DMS114 treated with DMSO at 0.1 percent for 48 hours (cell line): Measurements from ENCODE around the gene PPP3CB.

Experiments
- DNase-seq: peaks from one replicate; lab custom pipeline; 2025; ENCODE audit not compliant: unreplicated experiment; lab: John Stamatoyannopoulos, UW

Gene PPP3CB

GRCh38 chr10:73485320-73485719, 10.5 kb downstream of the PPP3CB start:
- DNase-seq: no peak

GRCh38 chr10:73480158-73480557, 15.7 kb downstream of the PPP3CB start:
- DNase-seq: no peak

- no peak for DNase-seq
Observed at GRCh38 chr10:73478636-73479035, 17.2 kb downstream of the PPP3CB start.

- no peak for DNase-seq
Observed at GRCh38 chr10:73471226-73471625, 24.6 kb downstream of the PPP3CB start.

- no peak for DNase-seq
Observed at GRCh38 chr10:73469579-73469978, 26.2 kb downstream of the PPP3CB start.

GRCh38 chr10:73467206-73467605, 28.6 kb downstream of the PPP3CB start:
- no peak for DNase-seq

- DNase-seq: no peak
Observed at GRCh38 chr10:73465978-73466726, 29.7 kb downstream of the PPP3CB start.

- no peak for DNase-seq
Observed at GRCh38 chr10:73460897-73461296, 34.9 kb downstream of the PPP3CB start.

- no peak for DNase-seq
Observed at GRCh38 chr10:73459683-73460314, 36.0 kb downstream of the PPP3CB start.

GRCh38 chr10:73456187-73456890, 39.5 kb downstream of the PPP3CB start:
- DNase-seq: no peak

- DNase-seq: no peak
Observed at GRCh38 chr10:73449113-73449512, 46.7 kb downstream of the PPP3CB start.

- no peak for DNase-seq
Observed at GRCh38 chr10:73448384-73448783, 47.4 kb downstream of the PPP3CB start.

GRCh38 chr10:73446926-73447325, 48.9 kb downstream of the PPP3CB start:
- DNase-seq: no peak

GRCh38 chr10:73444457-73444856, 51.4 kb downstream of the PPP3CB start:
- no peak for DNase-seq

GRCh38 chr10:73439605-73440312, 56.1 kb downstream of the PPP3CB start:
- no peak for DNase-seq

GRCh38 chr10:73439055-73439454, 56.8 kb downstream of the PPP3CB start:
- no peak for DNase-seq

GRCh38 chr10:73433538-73433867, 62.3 kb downstream of the PPP3CB start, which contains the start of gene MSS51:
TSS of gene MSS51 (minus strand) at chr10:73433561. CDS start at chr10:73428284, 5,277 bp downstream.
- no peak for DNase-seq

GRCh38 chr10:73432646-73433537, 62.9 kb downstream of the PPP3CB start:
- no peak for DNase-seq

- DNase-seq: no peak
Observed at GRCh38 chr10:73426318-73426717, 69.5 kb downstream of the PPP3CB start.

- DNase-seq: no peak
Observed at GRCh38 chr10:73424478-73424877, 71.3 kb downstream of the PPP3CB start.
